NCI-H1436 treated with DMSO at 0.1 percent for 48 hours (cell line): ENCODE data around the gene TCF4.

Source experiments
- DNase-seq: peaks from one replicate; lab custom pipeline; 2025; lab: John Stamatoyannopoulos, UW

Gene TCF4

DNA sequence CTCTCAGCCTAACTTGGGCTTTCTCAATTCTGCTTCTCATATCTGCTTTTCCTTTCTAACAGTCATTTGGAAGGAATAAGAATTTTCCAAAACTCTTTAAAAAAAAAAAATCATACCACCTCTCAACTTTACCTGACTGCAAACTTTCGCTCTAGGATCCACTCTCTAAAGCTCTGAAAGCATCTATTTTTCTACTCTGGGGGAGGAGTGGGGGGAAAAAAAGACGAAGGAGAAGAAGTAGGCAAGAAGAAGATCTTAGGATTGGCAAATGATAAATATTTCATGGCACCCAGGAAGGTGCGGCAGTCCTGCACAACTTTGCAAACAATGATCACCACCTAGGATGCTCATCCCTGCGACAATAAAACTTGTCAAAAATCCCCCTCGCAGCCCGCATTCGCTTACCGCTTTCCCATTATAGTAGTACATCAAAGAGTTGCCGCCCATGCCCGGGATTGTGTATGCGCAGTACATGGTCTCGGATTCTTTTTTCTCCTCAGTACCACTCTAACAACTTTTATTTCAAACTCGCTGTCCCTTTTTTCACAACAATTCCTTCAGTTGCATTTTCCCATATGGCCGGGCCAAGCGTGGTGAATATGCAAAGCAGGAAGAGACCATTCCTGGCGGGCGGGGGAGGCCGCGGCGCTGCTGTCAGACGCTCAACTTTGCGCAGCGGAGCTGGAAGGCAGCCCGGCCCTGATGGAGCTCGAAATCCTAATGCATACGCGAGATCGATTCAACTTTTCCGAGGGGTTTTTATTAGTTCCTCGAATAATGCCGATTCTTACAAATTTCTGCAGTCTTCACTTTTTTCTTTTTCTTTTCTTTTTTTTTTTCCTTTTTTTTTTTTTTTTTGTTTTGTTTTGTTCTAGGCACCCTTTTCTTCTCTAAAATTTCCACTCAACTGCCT is 266.5 kb downstream of the TCF4 start:
- no peak for DNase-seq

- no peak for DNase-seq
These were observed 267.3 kb downstream of the TCF4 start for GRCh38 chr18:55320424-55321264.

DNA sequence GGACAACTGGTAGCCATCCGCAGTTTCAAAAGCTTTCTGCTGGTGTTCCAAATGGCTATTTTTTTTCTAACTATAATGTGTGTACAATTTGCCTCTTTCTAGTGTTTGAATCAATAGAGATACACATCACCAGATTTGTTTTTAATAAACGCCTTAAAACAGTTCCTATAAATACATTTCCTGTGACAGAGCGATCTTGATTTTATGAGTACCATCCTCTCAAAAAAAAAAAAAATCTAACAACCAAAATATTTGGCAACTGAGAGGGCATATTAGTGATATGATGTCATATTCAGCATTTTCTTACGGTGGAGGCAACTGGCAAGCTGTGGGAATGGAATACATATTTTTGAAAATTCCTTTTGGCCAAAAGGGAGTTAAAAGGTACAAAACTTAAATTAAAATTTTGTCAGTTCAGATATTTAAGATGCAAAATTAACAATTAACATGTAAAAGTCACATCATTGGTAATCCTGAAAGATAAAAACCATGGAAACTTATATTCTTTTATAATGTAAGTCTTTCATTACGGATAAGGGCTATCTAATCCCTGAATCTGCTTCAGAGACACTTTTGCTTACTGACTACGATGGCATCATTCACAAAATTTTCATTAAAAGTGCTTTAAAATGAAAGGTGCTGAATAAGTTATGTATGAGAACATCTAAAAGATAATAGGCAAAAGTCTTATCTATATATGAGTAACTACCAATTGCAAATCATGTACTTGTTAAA is 268.4 kb downstream of the TCF4 start:
- DNase-seq: no peak

GRCh38 chr18:55318951-55319441 is 269.0 kb downstream of the TCF4 start:
- DNase-seq: no peak

DNA sequence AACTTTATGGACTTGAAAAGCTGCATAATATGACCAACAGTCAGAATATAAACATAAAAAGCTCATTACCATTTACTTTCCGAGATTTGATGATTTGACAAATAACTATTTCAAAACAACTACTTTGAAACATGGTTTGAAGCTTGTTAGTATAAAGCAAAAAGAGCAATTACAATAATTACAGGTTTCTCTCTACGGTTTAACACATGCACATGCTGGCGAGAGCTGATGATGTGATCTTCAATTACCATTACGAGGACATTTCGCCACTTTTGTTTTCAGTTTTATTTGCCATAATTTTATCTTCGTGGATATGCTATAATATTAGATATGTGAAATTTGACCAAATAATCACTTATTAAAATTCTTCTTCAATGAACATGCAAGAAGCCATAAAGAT is 270.1 kb downstream of the TCF4 start:
- DNase-seq: peak; percentile 54

GRCh38 chr18:55317324-55317723 is 270.7 kb downstream of the TCF4 start:
- no peak for DNase-seq

DNA sequence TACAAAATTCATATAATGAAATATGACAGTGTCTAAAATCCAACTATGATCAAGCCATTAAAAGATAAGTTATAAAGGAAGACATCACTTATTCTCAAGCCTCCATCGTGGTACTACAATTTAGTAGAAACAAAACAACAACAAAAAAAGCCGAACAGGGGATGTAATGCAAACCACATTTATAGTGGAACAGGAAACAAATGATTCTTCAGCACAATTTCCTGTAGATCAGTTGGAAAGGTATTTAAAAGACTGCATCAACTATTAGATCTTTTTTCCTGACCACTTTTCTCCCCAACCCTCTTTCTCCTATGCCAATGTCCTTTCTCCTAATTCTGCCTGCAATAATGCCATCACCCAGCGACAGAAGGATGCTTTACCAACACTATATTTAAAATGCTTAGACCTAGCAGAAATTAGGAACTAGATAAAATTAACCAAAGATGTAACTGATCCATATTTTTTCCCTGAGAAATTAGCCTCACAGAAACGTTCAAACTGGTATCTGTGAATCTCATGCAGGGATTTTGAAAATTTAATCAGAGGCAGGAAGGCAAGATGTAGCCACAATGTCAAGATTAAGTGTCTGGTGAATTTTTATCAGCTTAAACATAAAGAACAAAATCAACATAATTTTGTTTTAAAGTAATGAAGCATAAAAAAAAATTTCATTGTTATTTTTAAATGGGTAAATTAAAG is 271.4 kb downstream of the TCF4 start:
- DNase-seq: no peak

- DNase-seq: peak; percentile 65
These were observed 273.3 kb downstream of the TCF4 start for GRCh38 chr18:55314615-55315237.

DNA sequence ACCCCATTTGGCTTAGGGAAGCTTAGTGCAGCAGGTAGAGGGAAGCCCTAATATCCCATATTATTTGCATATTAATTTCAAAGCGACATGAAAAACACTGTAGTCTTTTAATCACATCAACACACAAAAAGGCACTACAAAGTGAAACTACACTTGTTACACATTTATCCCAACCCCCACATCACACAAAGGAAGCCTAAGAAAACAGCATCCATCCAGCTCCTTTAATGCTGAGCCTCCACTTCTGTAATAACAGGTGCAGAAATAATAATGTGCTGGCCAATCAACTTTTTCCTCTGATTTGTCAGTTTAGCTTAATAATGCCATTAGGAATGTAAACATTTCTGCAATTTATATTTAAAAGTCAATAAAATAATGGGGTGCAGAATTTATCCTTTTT is 274.0 kb downstream of the TCF4 start:
- no peak for DNase-seq

GRCh38 chr18:55310863-55311262 is 277.1 kb downstream of the TCF4 start:
- DNase-seq: no peak

- no peak for DNase-seq
These were observed 277.8 kb downstream of the TCF4 start for GRCh38 chr18:55310044-55310676.

DNA sequence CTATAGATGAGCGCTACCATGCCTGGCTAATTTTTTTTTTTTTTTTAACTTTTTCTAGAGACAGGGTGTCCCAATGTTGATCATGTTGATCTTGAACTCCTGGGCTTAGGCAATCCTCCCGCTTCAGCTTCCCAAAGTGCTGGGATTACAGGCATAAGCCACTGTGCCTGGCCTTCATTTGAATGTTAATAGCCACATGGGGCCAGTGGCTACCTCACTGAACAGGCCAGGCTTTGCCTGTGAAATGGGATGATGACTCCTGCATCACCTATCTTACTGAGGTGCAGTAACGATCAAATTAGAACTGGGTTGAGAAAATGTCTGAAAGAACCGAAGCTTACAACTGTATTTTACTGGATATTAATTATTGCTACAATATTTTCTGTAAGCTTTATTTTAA is 278.7 kb downstream of the TCF4 start:
- DNase-seq: no peak

- no peak for DNase-seq
These were observed 280.5 kb downstream of the TCF4 start for GRCh38 chr18:55307505-55307904.

DNA sequence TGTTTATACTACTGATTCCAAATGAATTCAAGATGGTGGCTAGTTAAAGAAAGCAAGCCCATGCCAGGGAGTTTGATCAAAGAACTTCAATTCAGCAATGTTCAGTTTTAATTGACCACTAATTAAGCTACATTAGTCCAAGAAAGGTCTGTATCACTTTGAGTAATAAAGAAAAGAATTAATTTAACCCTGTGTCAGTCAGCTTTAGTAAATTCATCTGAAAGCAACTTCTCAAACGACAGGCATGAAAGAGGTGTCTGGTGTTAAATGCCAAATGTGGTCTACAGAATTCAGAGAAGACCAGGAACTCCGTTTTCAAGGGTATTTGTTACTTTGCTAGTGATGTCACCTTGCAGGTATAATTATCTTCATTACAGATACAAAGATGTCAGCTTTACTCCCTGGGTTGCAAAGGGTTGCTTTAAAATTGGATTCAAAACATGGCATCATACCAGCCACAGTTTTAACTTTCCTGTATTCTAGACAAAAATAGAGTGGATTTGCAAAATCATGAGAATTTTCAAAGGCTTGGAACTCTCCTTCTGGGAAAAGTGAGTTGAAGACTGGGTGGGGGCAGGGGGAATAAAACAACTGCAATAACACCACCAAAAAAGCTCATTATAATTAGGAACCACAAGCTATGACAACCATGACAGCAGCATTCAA is 281.5 kb downstream of the TCF4 start:
- no peak for DNase-seq

DNA sequence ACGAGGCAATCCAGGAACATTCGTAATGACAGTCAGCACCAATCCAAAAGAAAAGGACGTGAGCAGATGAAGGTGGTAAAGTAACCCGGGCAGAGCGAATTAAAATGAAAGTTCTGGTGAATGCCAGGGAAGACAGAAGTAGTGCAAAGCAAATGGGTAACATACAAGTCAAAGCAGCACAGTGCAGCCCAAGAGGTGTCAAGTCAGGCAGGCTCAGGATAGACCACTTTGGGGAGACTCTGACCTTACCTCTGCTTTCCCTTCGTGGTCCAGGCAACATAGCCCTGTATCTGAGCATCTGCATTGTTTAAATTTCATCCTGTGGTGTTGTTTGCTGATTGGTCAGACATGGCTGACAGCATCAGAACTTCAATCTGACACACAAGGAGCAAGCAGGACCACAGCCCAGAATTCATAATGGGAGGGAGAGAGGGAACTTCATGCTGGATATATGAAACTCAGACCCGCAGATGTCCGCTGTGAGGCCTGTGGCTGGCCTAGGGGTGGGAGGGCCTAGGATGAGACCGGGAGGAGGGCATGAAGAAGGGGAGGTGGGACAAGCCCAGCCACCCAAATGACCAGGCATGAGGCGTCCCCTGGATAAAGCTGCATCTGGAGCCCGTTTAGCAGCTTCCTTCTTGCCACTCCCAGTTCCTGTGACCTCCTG is 285.7 kb downstream of the TCF4 start:
- DNase-seq: no peak

GRCh38 chr18:55301824-55302166 is 286.2 kb downstream of the TCF4 start:
- DNase-seq: no peak

DNA sequence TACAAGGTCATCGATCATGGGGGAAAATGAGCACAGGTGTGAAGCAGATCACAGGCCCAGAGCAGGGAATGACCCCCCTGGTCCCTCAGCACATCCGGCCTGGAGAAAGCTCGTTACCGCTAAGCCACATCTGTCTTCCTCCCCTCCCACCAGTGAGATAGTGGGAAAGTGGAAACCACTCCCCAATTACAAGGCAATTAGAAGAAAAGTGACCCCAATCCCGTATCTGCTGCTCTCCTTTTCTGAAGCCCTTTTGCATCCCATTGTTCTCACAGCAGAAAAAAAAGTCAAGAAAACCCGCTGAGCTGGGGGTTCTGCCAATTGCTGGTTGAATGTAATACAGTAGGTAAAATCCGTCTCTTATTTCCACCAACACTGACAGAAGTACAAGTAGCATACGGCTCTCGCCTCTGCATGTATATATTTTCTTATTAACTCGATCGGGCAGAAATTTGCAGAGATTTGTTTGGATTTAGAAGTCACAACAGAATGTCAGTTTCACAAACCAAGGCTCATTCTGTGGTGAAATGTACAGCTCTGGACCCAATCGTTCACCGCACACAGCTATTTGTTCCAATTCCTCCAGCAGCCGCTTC is 287.0 kb downstream of the TCF4 start:
- DNase-seq: no peak

DNA sequence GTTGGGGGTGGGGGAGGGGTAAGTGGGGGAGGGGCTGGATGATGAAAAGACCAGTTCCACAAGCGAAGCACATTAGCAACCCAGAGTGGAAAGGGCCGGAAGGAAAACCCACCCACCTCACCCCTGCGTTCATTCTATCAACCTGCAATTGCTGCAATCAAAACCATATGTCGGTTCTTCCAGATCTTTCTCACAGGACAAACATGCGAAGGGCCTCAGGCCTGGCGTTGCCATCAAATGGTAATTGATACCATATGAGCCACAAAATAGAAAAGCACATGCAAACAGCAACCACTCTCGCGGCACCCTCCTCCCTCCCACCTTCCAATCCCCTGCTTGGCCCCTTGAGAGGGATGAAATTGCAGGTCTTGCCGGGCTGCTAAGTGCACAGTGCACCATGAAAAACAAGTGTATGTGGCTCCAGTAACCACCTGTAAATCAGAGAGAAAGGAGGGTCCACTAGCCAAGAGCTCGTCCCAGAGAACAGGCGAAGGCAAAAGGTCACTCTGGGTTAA is 287.5 kb downstream of the TCF4 start:
- DNase-seq: peak; percentile 15

DNA sequence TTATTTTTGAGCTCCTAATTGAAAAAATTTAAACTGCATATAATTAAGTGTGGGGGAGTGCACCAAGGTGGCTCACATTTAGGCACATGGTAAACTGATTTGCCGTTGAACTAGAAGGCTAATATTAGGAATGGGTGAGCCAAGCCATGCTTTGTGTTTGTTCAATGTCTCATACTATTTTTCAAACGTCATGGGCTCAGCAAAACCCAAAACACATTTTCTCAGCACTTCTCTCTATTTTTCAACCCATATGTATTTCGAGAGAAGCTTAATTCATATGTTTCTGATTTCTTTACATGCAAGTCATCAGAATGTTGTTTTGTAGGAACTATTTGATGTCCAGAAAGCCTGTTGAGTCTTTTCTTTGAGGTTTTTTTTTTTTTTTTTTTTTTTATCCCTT is 291.2 kb downstream of the TCF4 start:
- no peak for DNase-seq
